Hepatocyte (in vitro differentiated cells): ENCODE measurements around the gene ERCC8. TPM values are rescaled to one million over a fixed set of nuclear protein-coding genes. Genes with fewer than 3 reads are reported as not detected.

ENCODE experiments used
- DNase-seq: peaks from one replicate; pipeline ENCODE4 v3.0.0-alpha.2; 2016; ENCODE audit warnings: low spot score
- H2AFZ ChIP-seq: fragments of 200-600 bp; sonication (generic); 2 replicates; pipeline ENCODE4 v1.6.0; 2016; ENCODE audit warnings: antibody characterized with exemption, mild to moderate bottlenecking
- H3K27ac ChIP-seq: fragments of 200-600 bp; sonication (generic); 2 replicates; pipeline ENCODE4 v1.5.1; 2016; ENCODE audit warnings: mild to moderate bottlenecking
- H3K27me3 ChIP-seq: fragments of 200-600 bp; sonication (generic); 2 replicates; pipeline ENCODE4 v1.6.1; 2016
- H3K36me3 ChIP-seq: fragments of 200-600 bp; sonication (generic); replicated peaks from 2 replicates; pipeline ENCODE4 v1.5.1; 2016; ENCODE audit warnings: low read depth; ENCODE audit not compliant: insufficient read depth
- H3K4me1 ChIP-seq: fragments of 200-600 bp; sonication (generic); 2 replicates; pipeline ENCODE4 v1.5.1; 2016; ENCODE audit warnings: mild to moderate bottlenecking, moderate library complexity; ENCODE audit not compliant: insufficient read depth
- H3K4me2 ChIP-seq: fragments of 200-600 bp; sonication (generic); 2 replicates; pipeline ENCODE4 v1.6.0; 2016
- H3K4me3 ChIP-seq: fragments of 200-600 bp; sonication (generic); 2 replicates; pipeline ENCODE4 v1.5.1; 2016; ENCODE audit warnings: mild to moderate bottlenecking
- H3K79me2 ChIP-seq: fragments of 200-600 bp; sonication (generic); 2 replicates; pipeline ENCODE4 v1.6.0; 2017; ENCODE audit warnings: mild to moderate bottlenecking
- H3K9me2 ChIP-seq: fragments of 200-600 bp; sonication (generic); replicated peaks from 2 replicates; pipeline ENCODE4 v1.6.0; 2017; ENCODE audit warnings: mild to moderate bottlenecking; ENCODE audit not compliant: insufficient read depth
- H3K9me3 ChIP-seq: fragments of 200-600 bp; sonication (generic); 2 replicates; pipeline ENCODE4 v1.5.1; 2016; ENCODE audit warnings: low read depth, mild to moderate bottlenecking
- H4K20me1 ChIP-seq: fragments of 200-600 bp; sonication (generic); 2 replicates; pipeline ENCODE4 v1.6.0; 2016; ENCODE audit warnings: mild to moderate bottlenecking; ENCODE audit not compliant: insufficient read depth, poor library complexity, severe bottlenecking
- EZH2 ChIP-seq: fragments of 200-600 bp; sonication (generic); IDR thresholded peaks from 2 replicates; pipeline ENCODE4 v1.6.1; 2016; ENCODE audit warnings: antibody characterized with exemption, mild to moderate bottlenecking, borderline replicate concordance
- EZH2phosphoT487 ChIP-seq: fragments of 200-600 bp; sonication (generic); IDR thresholded peaks from one replicate; pipeline ENCODE4 v1.6.1; 2018; ENCODE audit warnings: antibody characterized with exemption, mild to moderate bottlenecking, low read depth, moderate library complexity; ENCODE audit not compliant: unreplicated experiment, severe bottlenecking
- WGBS: methylation state at CpG from one replicate; pipeline ENCODE4 v1.1.6; 2016; ENCODE audit warnings: low lambda C conversion rate; ENCODE audit errors: missing lambda C conversion rate; 5-methylcytosine and 5-hydroxymethylcytosine counted together
- polyA plus RNA-seq: library from polyadenylated mRNA; unstranded; fragments of >200 nt; fragmentation: Nextera tagmentation; extraction: Ambion mirVana; gene quantifications from 2 replicates; pipeline ENCODE4 v1.2.1, GENCODE V29; 2016
- total RNA-seq: library from RNA; depleted of rRNA; stranded (reverse); fragments of >200 nt; gene quantifications from 2 replicates; pipeline ENCODE4 v1.2.3, GENCODE V29; 2014
- TF ChIP-seq, protein P1 (sequence below): fragments of 200-600 bp; sonication (generic); IDR thresholded peaks from 2 replicates; pipeline ENCODE4 v1.5.1; 2016; ENCODE audit warnings: antibody characterized with exemption, mild to moderate bottlenecking; ENCODE audit not compliant: poor library complexity

ERCC8 gene
- total and polyA plus RNA-seq, 2 experiments from 2014 or later, result 6.4 to 16.8 TPM

GRCh38 chr5:60856066-60856465, 88.8 kb downstream of the ERCC8 start:
- 100% methylated on average over 1 of the region's 1 CpG for WGBS
- no peak for DNase-seq
- Histone ChIP-seq H2AFZ (no peak overlapping the region), H3K4me1 (no peaks in the 10 kb centered on the region), H3K4me3 (no peak overlapping the region), H3K4me2 (no peak overlapping the region), H4K20me1 (no peaks in the 10 kb centered on the region), H3K79me2 (no peaks in the 10 kb centered on the region), H3K27me3 (no peaks in the 10 kb centered on the region), H3K9me3 (no peaks in the 10 kb centered on the region), H3K9me2 (no peaks in the 10 kb centered on the region), H3K27ac (no peak overlapping the region), H3K36me3 (no peaks in the 10 kb centered on the region)
- TF ChIP-seq EZH2phosphoT487 (no peak), EZH2 (no peak)
- TF ChIP-seq, protein P1, sequence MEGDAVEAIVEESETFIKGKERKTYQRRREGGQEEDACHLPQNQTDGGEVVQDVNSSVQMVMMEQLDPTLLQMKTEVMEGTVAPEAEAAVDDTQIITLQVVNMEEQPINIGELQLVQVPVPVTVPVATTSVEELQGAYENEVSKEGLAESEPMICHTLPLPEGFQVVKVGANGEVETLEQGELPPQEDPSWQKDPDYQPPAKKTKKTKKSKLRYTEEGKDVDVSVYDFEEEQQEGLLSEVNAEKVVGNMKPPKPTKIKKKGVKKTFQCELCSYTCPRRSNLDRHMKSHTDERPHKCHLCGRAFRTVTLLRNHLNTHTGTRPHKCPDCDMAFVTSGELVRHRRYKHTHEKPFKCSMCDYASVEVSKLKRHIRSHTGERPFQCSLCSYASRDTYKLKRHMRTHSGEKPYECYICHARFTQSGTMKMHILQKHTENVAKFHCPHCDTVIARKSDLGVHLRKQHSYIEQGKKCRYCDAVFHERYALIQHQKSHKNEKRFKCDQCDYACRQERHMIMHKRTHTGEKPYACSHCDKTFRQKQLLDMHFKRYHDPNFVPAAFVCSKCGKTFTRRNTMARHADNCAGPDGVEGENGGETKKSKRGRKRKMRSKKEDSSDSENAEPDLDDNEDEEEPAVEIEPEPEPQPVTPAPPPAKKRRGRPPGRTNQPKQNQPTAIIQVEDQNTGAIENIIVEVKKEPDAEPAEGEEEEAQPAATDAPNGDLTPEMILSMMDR, result no peak

DNA sequence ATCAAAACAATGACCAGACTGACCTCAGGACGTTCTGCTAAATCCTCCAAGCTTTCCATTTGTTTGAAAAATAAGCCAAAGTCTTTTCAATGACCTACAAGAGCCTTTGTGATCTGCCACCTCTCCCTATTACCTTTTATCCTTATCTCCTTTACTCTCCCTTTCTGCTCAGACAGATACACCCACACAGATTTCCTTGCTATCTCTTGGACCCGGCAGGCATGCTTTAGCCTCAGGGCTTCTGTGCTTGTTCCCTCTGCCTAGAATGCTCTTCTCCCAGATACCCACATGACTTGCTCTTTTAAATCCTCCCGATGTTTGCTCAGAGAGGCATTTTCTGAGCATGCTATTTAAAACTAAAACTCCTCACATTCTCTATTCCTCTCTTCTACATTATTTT, 91.9 kb downstream of the ERCC8 start:
- Histone ChIP-seq H4K20me1 (no peaks in the 10 kb centered on the region), H3K79me2 (no peaks in the 10 kb centered on the region), H3K9me3 (no peaks in the 10 kb centered on the region), H3K36me3 (no peaks in the 10 kb centered on the region), H3K9me2 (no peaks in the 10 kb centered on the region), H3K4me3 (no peak overlapping the region), H2AFZ (no peak overlapping the region), H3K27ac (no peak overlapping the region), H3K4me2 (peak overlapping the region; percentile 38), H3K27me3 (no peaks in the 10 kb centered on the region), H3K4me1 (no peaks in the 10 kb centered on the region)
- TF ChIP-seq, protein P1, result no peak
- TF ChIP-seq EZH2phosphoT487 (no peak), EZH2 (no peak)
- WGBS, result 4% methylated on average over 3 of the region's 3 CpGs
- no peak for DNase-seq

GRCh38 chr5:60852317-60852716, 92.6 kb downstream of the ERCC8 start:
- no peaks in the 10 kb centered on the region for H3K36me3 ChIP-seq
- no peak overlapping the region for H2AFZ ChIP-seq
- no peaks in the 10 kb centered on the region for H3K27me3 ChIP-seq
- no peak overlapping the region for H3K27ac ChIP-seq
- H3K9me2 ChIP-seq, result no peaks in the 10 kb centered on the region
- no peak overlapping the region for H3K4me2 ChIP-seq
- no peak for DNase-seq
- H3K4me3 ChIP-seq, result no peak overlapping the region
- 46% methylated on average over 2 of the region's 2 CpGs for WGBS
- TF ChIP-seq, protein P1, result no peak
- TF ChIP-seq EZH2 (no peak), EZH2phosphoT487 (no peak)
- no peaks in the 10 kb centered on the region for H4K20me1 ChIP-seq
- no peaks in the 10 kb centered on the region for H3K4me1 ChIP-seq
- no peaks in the 10 kb centered on the region for H3K9me3 ChIP-seq
- H3K79me2 ChIP-seq, result no peaks in the 10 kb centered on the region

DNA sequence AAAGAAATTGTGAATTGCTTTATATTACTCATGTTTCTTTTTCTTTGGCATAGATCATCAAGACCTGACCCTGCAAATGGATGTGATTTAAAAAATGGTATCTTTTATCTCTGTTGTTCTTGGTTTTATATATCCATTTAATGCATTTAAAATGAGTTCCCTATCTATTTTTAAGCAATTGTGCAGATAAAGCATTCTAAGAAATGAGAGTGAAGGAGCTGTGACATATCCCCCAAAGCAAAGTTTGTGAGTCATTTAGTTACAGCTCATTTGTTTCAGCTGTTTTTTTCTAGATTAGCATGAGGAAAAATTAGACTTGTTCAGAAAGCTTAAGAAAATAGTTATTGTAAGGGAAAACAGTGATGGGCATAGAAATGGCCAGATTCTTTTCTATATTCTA, 93.2 kb downstream of the ERCC8 start:
- Histone ChIP-seq H3K9me2 (no peaks in the 10 kb centered on the region), H3K27me3 (peaks cover 4% of the 10 kb centered on the region), H3K9me3 (no peaks in the 10 kb centered on the region), H4K20me1 (no peaks in the 10 kb centered on the region), H3K36me3 (no peaks in the 10 kb centered on the region), H3K4me3 (no peak overlapping the region), H3K4me2 (no peak overlapping the region), H3K4me1 (no peaks in the 10 kb centered on the region), H2AFZ (no peak overlapping the region), H3K79me2 (no peaks in the 10 kb centered on the region), H3K27ac (no peak overlapping the region)
- DNase-seq, result no peak
- TF ChIP-seq EZH2phosphoT487 (no peak), EZH2 (no peak)
- TF ChIP-seq, protein P1, result no peak
